ENCODE results near the gene HORMAD2. TPM values are rescaled to one million over a fixed set of nuclear protein-coding genes. Genes with fewer than 3 reads are reported as not detected.

The HORMAD2 gene
- total and polyA plus RNA-seq, 9 of the 15 experiments (the other 6 are each of a cell fraction or from before 2014, with no cell fraction given), result not detected

- TF ChIP-seq PTTG1 (tag; IDR thresholded peaks at IDR 0.05; ENCODE audit: low read depth), result no peak
- TF ChIP-seq PHF8 (IDR thresholded peaks at IDR 0.05; ENCODE audit: borderline replicate concordance, low read length), result peak; percentile 42; the same call in 1 of the 2 replicates
- no peak for TF ChIP-seq CLOCK (CRISPR knock-in tag; IDR thresholded peaks at IDR 0.05; ENCODE audit: borderline replicate concordance)
- TF ChIP-seq POLR3A (IDR thresholded peaks at IDR 0.05; ENCODE audit: borderline replicate concordance, extremely low read depth, insufficient read depth, insufficient read length), result no peak
- no peak for TF ChIP-seq HDGF (IDR thresholded peaks at IDR 0.05)
- no peak for TF ChIP-seq C11orf30 (IDR thresholded peaks at IDR 0.05; ENCODE audit: low read depth)
- TF ChIP-seq ARNT (IDR thresholded peaks at IDR 0.05), result no peak
- no peak for TF ChIP-seq KDM2B (CRISPR knock-in tag; IDR thresholded peaks at IDR 0.05)
- TF ChIP-seq EGR1 (conservative IDR thresholded peaks at IDR 0.05), result no peak
- peak; percentile 39; the same call in 1 of the 2 replicates for TF ChIP-seq KLF16 (IDR thresholded peaks at IDR 0.05)
- TF ChIP-seq ZZZ3 (IDR thresholded peaks at IDR 0.05), result no peak
- TF ChIP-seq ZBTB11 (CRISPR knock-in tag; IDR thresholded peaks at IDR 0.05), result peak in 1 of 3 experiments; percentile 67; a peak in 2 of 6 replicates
- TF ChIP-seq LARP7 (IDR thresholded peaks at IDR 0.05), result no peak
- 0 out of 2 replicates have a peak, but pooled peaks have one; percentile 44 for TF ChIP-seq PBX2 (CRISPR knock-in tag; IDR thresholded peaks at IDR 0.05; ENCODE audit: low read depth)
- peak; percentile 78 for TF ChIP-seq PBX2 (tag; conservative IDR thresholded peaks at IDR 0.05; ENCODE audit: low read depth)
- TF ChIP-seq MAX (CRISPR knock-in tag; IDR thresholded peaks at IDR 0.05), result peak; percentile 93
- TF ChIP-seq FOS (IDR thresholded peaks at IDR 0.05; ENCODE audit: extremely low read depth, insufficient read length), result peak; percentile 61
- no peak for TF ChIP-seq NFXL1 (CRISPR knock-in tag; IDR thresholded peaks at IDR 0.05)
Observed at GRCh38 chr22:30208631-30209603, 128.7 kb downstream of the HORMAD2 start (continued).
